Lung (tissue), 12 donors: ENCODE measurements around the gene PIM3. TPM values are rescaled to one million over a fixed set of nuclear protein-coding genes. Genes with fewer than 3 reads are reported as not detected.

ENCODE experiments used
- ATAC-seq: fragments of 200-7000 bp; cut with Tn5 transposase; one replicate; pipeline ENCODE4 v1.9.1; 2020; ENCODE audit warnings: moderate number of reproducible peaks; ENCODE audit not compliant: insufficient read depth, low FRiP score
- DNase-seq, 3 donors: peaks; one replicate each; pipeline ENCODE4 v3.0.0-alpha.2; 2013 to 2017
- H3K27ac ChIP-seq, 2 donors: one replicate each; pipeline ENCODE4 v1.5.1; 2013; ENCODE audit warnings: mild to moderate bottlenecking in 2 of 2, moderate library complexity in 2 of 2, control low read depth in 1 of 2, inconsistent platforms in 1 of 2, low read depth in 1 of 2, low read length in 1 of 2
- H3K27me3 ChIP-seq, 3 donors: one replicate each; pipeline ENCODE4 v1.5.1; 2013; ENCODE audit warnings: low read length in 2 of 3; ENCODE audit not compliant: control insufficient read depth in 3 of 3, insufficient read depth in 3 of 3
- H3K36me3 ChIP-seq, 4 donors: one replicate each; pipeline ENCODE4 v1.5.1; 2013; ENCODE audit warnings: low read length in 4 of 4, mild to moderate bottlenecking in 1 of 4, moderate library complexity in 1 of 4; ENCODE audit not compliant: control insufficient read depth in 4 of 4, insufficient read depth in 4 of 4
- H3K4me1 ChIP-seq, 5 donors: one replicate each; pipeline ENCODE4 v1.5.1; 2013; ENCODE audit warnings: low read length in 5 of 5, mild to moderate bottlenecking in 2 of 5, moderate library complexity in 1 of 5; ENCODE audit not compliant: control insufficient read depth in 5 of 5, insufficient read depth in 5 of 5
- H3K4me3 ChIP-seq: one replicate; pipeline ENCODE4 v1.5.1; 2013; ENCODE audit warnings: mild to moderate bottlenecking, control low read depth, moderate library complexity
- H3K9ac ChIP-seq, 2 donors: one replicate each; pipeline ENCODE4 v1.5.1; 2013; ENCODE audit warnings: low read length in 2 of 2, control low read depth in 1 of 2; ENCODE audit not compliant: insufficient read depth in 1 of 2
- H3K9me3 ChIP-seq, 4 donors: one replicate each; pipeline ENCODE4 v1.5.1; 2013; ENCODE audit warnings: low read length in 3 of 4, mild to moderate bottlenecking in 1 of 4, moderate library complexity in 1 of 4; ENCODE audit not compliant: control insufficient read depth in 4 of 4, insufficient read depth in 3 of 4
- CTCF ChIP-seq: IDR thresholded peaks from 2 replicates; pipeline ENCODE4 v1.5.1; 2012; ENCODE audit warnings: mild to moderate bottlenecking; ENCODE audit errors: control extremely low read depth, extremely low read depth
- WGBS, 2 donors: extraction: QIAGEN DNeasy Blood & Tissue Kit; methylation state at CpG; one replicate each; pipeline ENCODE4 v1.1.7; 2013; 5-methylcytosine and 5-hydroxymethylcytosine counted together
- polyA plus RNA-seq, 2 donors: library from polyadenylated mRNA; stranded (reverse); fragments of 200-250 nt; gene quantifications; one replicate each; pipeline ENCODE4 v1.2.1, GENCODE V29; 2013
- total RNA-seq, 2 donors: library from RNA; depleted of rRNA in 1 of 2; stranded (reverse); fragments of >200 nt in 1 of 2; gene quantifications; one replicate each; pipeline ENCODE4 v1.2.1, GENCODE V29; 2014 to 2021
- donor health status: control.
- donor health status: control.
- donor health status: Bipolar disorder and iron deficiency.
- donor health status: healthy.
- donor health status: DM: yes; HTN: yes; CAD: no.

PIM3 gene
- total and polyA plus RNA-seq, 4 donors = 99.0 to 238 (median 132) TPM

- H3K9ac ChIP-seq = no peak overlapping the region
- 3 to 8% methylated on average over 36 to 56 of the region's 56 CpGs for WGBS, 2 donors
- ATAC-seq = peak; percentile 17
These were observed 25.5 kb upstream of the PIM3 start for GRCh38 chr22:49934891-49935557.

GRCh38 chr22:49935561-49935960, 25.0 kb upstream of the PIM3 start:
- DNase-seq = no peak
- TF ChIP-seq CTCF = no peak
- no peaks in the 10 kb centered on the region for H3K36me3 ChIP-seq
- H3K9ac ChIP-seq = no peak overlapping the region
- H3K27me3 ChIP-seq = no peaks in the 10 kb centered on the region
- WGBS, 2 donors = 0 to 6% methylated on average over 5 to 15 of the region's 16 CpGs
- H3K4me3 ChIP-seq = no peak overlapping the region
- no peak overlapping the region for H3K27ac ChIP-seq
- H3K9me3 ChIP-seq = no peaks in the 10 kb centered on the region
- ATAC-seq = no peak
- H3K4me1 ChIP-seq = peaks cover 2 to 19% (median 17%) of the 10 kb centered on the region in 5 donors

More at GRCh38 chr22:49934891-49935557, 25.5 kb upstream of the PIM3 start:
- Histone ChIP-seq H3K27me3 (no peaks in the 10 kb centered on the region), H3K4me1 (peaks cover 2 to 21% (median 17%) of the 10 kb centered on the region in 5 donors), H3K9me3 (no peaks in the 10 kb centered on the region), H3K27ac (peak overlapping the region; percentile 98 to 99), H3K36me3 (no peaks in the 10 kb centered on the region), H3K4me3 (peak overlapping the region; percentile 50)
- DNase-seq = peak; percentile 42 to 75 (median 71)
- TF ChIP-seq CTCF = no peak

GRCh38 chr22:49936018-49936972, 24.3 kb upstream of the PIM3 start:
- Histone ChIP-seq H3K27ac (peak overlapping the region; percentile 86 to 91), H3K9me3 (peaks cover 0 to 2% (median 0%) of the 10 kb centered on the region in 4 donors), H3K9ac (no peak overlapping the region), H3K4me1 (peaks cover 2 to 19% (median 17%) of the 10 kb centered on the region in 5 donors), H3K4me3 (no peak overlapping the region), H3K27me3 (no peaks in the 10 kb centered on the region), H3K36me3 (no peaks in the 10 kb centered on the region)
- ATAC-seq (peak; percentile 80), DNase-seq (peak; percentile 62 to 77 (median 76))
- TF ChIP-seq CTCF = no peak
- WGBS, 2 donors = 3 to 4% methylated on average over 45 to 52 of the region's 52 CpGs
